Measurements from ENCODE around the gene CLTA.
"Not testable (repeated sequence)": the region's sequence is repeated elsewhere in the genome, so short reads cannot be mapped to it uniquely, and the experiment has no call there.

CLTA gene

GRCh38 chr9:36189976-36190375 is 745 bp upstream of the CLTA start:
- DNase-seq (ENCODE audit: low spot score), result peak; percentile 77

GRCh38 chr9:36191290-36191645 is 547 bp downstream of the CLTA start:
- DNase-seq (ENCODE audit: low spot score), result peak; percentile 41

GRCh38 chr9:36191686-36192085 is 965 bp downstream of the CLTA start:
- DNase-seq (ENCODE audit: low spot score), result no peak

- peak; percentile 56 for DNase-seq (ENCODE audit: low spot score)
Observed at GRCh38 chr9:36192196-36192595, 1.5 kb downstream of the CLTA start.

- DNase-seq (ENCODE audit: low spot score), result no peak
Observed at GRCh38 chr9:36193023-36193422, 2.3 kb downstream of the CLTA start.

GRCh38 chr9:36194326-36195000 is 3.7 kb downstream of the CLTA start:
- peak; percentile 36 for DNase-seq (ENCODE audit: low spot score)

GRCh38 chr9:36204906-36205547 is 14.3 kb downstream of the CLTA start:
- DNase-seq (ENCODE audit: low spot score), result peak; percentile 43

- DNase-seq (ENCODE audit: low spot score), result peak; percentile 93
Observed at GRCh38 chr9:36207016-36207415, 16.3 kb downstream of the CLTA start.

- peak; percentile 52 for DNase-seq (ENCODE audit: low spot score)
Observed at GRCh38 chr9:36207546-36208012, 16.9 kb downstream of the CLTA start.

GRCh38 chr9:36208521-36209253 is 18.0 kb downstream of the CLTA start:
- DNase-seq (ENCODE audit: low spot score), result peak; percentile 15

- DNase-seq (ENCODE audit: low spot score), result no peak
Observed at GRCh38 chr9:36210722-36211121, 20.0 kb downstream of the CLTA start.

GRCh38 chr9:36211510-36211909 is 20.8 kb downstream of the CLTA start:
- no peak for DNase-seq (ENCODE audit: low spot score)

- no peak for DNase-seq (ENCODE audit: low spot score)
Observed at GRCh38 chr9:36213387-36213786, 22.7 kb downstream of the CLTA start.

GRCh38 chr9:36213989-36214388 is 23.3 kb downstream of the CLTA start:
- DNase-seq (ENCODE audit: low spot score), result no peak

GRCh38 chr9:36214571-36214970 is 23.9 kb downstream of the CLTA start:
- DNase-seq (ENCODE audit: low spot score), result no peak

- no peak for DNase-seq (ENCODE audit: low spot score)
Observed at GRCh38 chr9:36217256-36217968, 26.7 kb downstream of the CLTA start.

- DNase-seq (ENCODE audit: low spot score), result no peak
Observed at GRCh38 chr9:36218011-36218410, 27.3 kb downstream of the CLTA start.

GRCh38 chr9:36218411-36218901 is 27.7 kb downstream of the CLTA start:
- peak; percentile 91 for DNase-seq (ENCODE audit: low spot score)

- no peak for DNase-seq (ENCODE audit: low spot score)
Observed at GRCh38 chr9:36221667-36222066, 30.9 kb downstream of the CLTA start.

GRCh38 chr9:36222449-36222848 is 31.7 kb downstream of the CLTA start:
- peak; percentile 78 for DNase-seq (ENCODE audit: low spot score)

- no peak for DNase-seq (ENCODE audit: low spot score)
Observed at GRCh38 chr9:36237230-36237629, 46.5 kb downstream of the CLTA start.

GRCh38 chr9:36239205-36239604 is 48.5 kb downstream of the CLTA start:
- DNase-seq (ENCODE audit: low spot score), result not testable (repeated sequence)

Data from kidney tubule cell (primary cell).